SK-N-SH treated with all-trans-retinoic acid at 6 μM for 48 hours (cell line): ENCODE results near the gene LCMT1.

Source experiments
- ATAC-seq: fragments of 200-7000 bp; cut with Tn5 transposase; 3 replicates; pipeline ENCODE4 v1.9.1; 2020; ENCODE audit warnings: mild to moderate bottlenecking, moderate library complexity
- ARNTL ChIP-seq: fragments of 450-650 bp; formaldehyde crosslinking; IDR thresholded peaks from 2 replicates; pipeline ENCODE4 v1.5.0; 2020; ENCODE audit warnings: low read depth, mild to moderate bottlenecking, moderate library complexity, borderline replicate concordance
- BACH2 ChIP-seq: fragments of 250-450 bp; sonication (Bioruptor Pico); IDR thresholded peaks from 2 replicates; pipeline ENCODE4 v1.9.0; 2021; ENCODE audit warnings: mild to moderate bottlenecking, borderline replicate concordance
- CREB5 ChIP-seq: fragments of 250-450 bp; sonication (Bioruptor Pico); IDR thresholded peaks from 2 replicates; pipeline ENCODE4 v1.5.1; 2020; ENCODE audit warnings: low read depth, mild to moderate bottlenecking, moderate library complexity
- CSDC2 ChIP-seq: fragments of 250-450 bp; sonication (Bioruptor Pico); IDR thresholded peaks from 2 replicates; pipeline ENCODE4 v1.5.0; 2020; ENCODE audit warnings: mild to moderate bottlenecking, moderate library complexity
- ESRRG ChIP-seq: fragments of 250-450 bp; sonication (Bioruptor Pico); IDR thresholded peaks from 2 replicates; pipeline ENCODE4 v1.6.1; 2021; ENCODE audit warnings: mild to moderate bottlenecking
- GLIS3 ChIP-seq: fragments of 250-450 bp; sonication (Bioruptor Pico); IDR thresholded peaks from 2 replicates; pipeline ENCODE4 v1.5.0; 2020; ENCODE audit warnings: mild to moderate bottlenecking, moderate library complexity
- ISL1 ChIP-seq: fragments of 250-450 bp; sonication (Bioruptor Pico); IDR thresholded peaks from 2 replicates; pipeline ENCODE4 v2.1.2; 2022; ENCODE audit warnings: mild to moderate bottlenecking, moderate library complexity
- OSR1 ChIP-seq: fragments of 250-450 bp; sonication (Bioruptor Pico); IDR thresholded peaks from 2 replicates; pipeline ENCODE4 v1.8.0; 2022; ENCODE audit warnings: moderate library complexity, mild to moderate bottlenecking, inconsistent platforms
- PPARA ChIP-seq: fragments of 250-450 bp; sonication (Bioruptor Pico); IDR thresholded peaks from 2 replicates; pipeline ENCODE4 v1.5.0; 2020; ENCODE audit warnings: mild to moderate bottlenecking, borderline replicate concordance
- RARB ChIP-seq: fragments of 250-450 bp; sonication (Bioruptor Pico); IDR thresholded peaks from 2 replicates; pipeline ENCODE4 v1.8.0; 2021; ENCODE audit warnings: mild to moderate bottlenecking, moderate library complexity
- SNAI2 ChIP-seq: fragments of 250-450 bp; sonication (Bioruptor Pico); IDR thresholded peaks from 2 replicates; pipeline ENCODE4 v1.5.0; 2020; ENCODE audit warnings: mild to moderate bottlenecking, moderate library complexity
- TCF4 ChIP-seq: fragments of 250-450 bp; sonication (Bioruptor Pico); IDR thresholded peaks from 2 replicates; pipeline ENCODE4 v1.8.0; 2021; ENCODE audit warnings: mild to moderate bottlenecking, moderate library complexity, borderline replicate concordance
- TOX ChIP-seq: fragments of 250-450 bp; sonication (Bioruptor Pico); IDR thresholded peaks from 2 replicates; pipeline ENCODE4 v1.8.0; 2021; ENCODE audit warnings: mild to moderate bottlenecking, moderate library complexity, borderline replicate concordance
- ZC3H10 ChIP-seq: fragments of 250-450 bp; sonication (Bioruptor Pico); IDR thresholded peaks from 2 replicates; pipeline ENCODE4 v1.5.1; 2021; ENCODE audit warnings: mild to moderate bottlenecking, moderate library complexity
- ZFP3 ChIP-seq: fragments of 250-450 bp; sonication (Bioruptor Pico); IDR thresholded peaks from 2 replicates; pipeline ENCODE4 v1.5.0; 2020; ENCODE audit warnings: mild to moderate bottlenecking, moderate library complexity
- ZFP30 ChIP-seq: fragments of 450-650 bp; formaldehyde crosslinking; IDR thresholded peaks from 2 replicates; pipeline ENCODE4 v1.5.0; 2022; ENCODE audit warnings: mild to moderate bottlenecking, moderate library complexity
- ZNF565 ChIP-seq: fragments of 450-650 bp; formaldehyde crosslinking; conservative IDR thresholded peaks from 2 replicates; pipeline ENCODE4 v1.5.0; 2020; ENCODE audit warnings: low read depth, mild to moderate bottlenecking, moderate library complexity
- ZNF70 ChIP-seq: fragments of 450-650 bp; formaldehyde crosslinking; IDR thresholded peaks from 2 replicates; pipeline ENCODE4 v1.5.0; 2020; ENCODE audit warnings: mild to moderate bottlenecking, moderate library complexity
- ZNF8 ChIP-seq: fragments of 450-650 bp; formaldehyde crosslinking; IDR thresholded peaks from 2 replicates; pipeline ENCODE4 v1.5.0; 2020; ENCODE audit warnings: mild to moderate bottlenecking, moderate library complexity
- TF ChIP-seq, protein P1 (sequence below): fragments of 250-450 bp; sonication (Bioruptor Pico); IDR thresholded peaks from 2 replicates; pipeline ENCODE4 v1.8.0; 2021; ENCODE audit warnings: low read depth, mild to moderate bottlenecking, moderate library complexity, borderline replicate concordance
- TF ChIP-seq, protein P2 (sequence below): fragments of 250-450 bp; sonication (Bioruptor Pico); IDR thresholded peaks from 2 replicates; pipeline ENCODE4 v1.8.0; 2020; ENCODE audit warnings: mild to moderate bottlenecking, moderate library complexity, borderline replicate concordance
- TF ChIP-seq, protein P3 (sequence below): fragments of 250-450 bp; sonication (Bioruptor Pico); IDR thresholded peaks from 2 replicates; pipeline ENCODE4 v1.5.0; 2020; ENCODE audit warnings: mild to moderate bottlenecking, moderate library complexity
- TF ChIP-seq, protein P4 (sequence below): fragments of 250-450 bp; sonication (Bioruptor Pico); IDR thresholded peaks from 2 replicates; pipeline ENCODE4 v1.5.1; 2021; ENCODE audit warnings: mild to moderate bottlenecking, moderate library complexity

The LCMT1 gene

DNA sequence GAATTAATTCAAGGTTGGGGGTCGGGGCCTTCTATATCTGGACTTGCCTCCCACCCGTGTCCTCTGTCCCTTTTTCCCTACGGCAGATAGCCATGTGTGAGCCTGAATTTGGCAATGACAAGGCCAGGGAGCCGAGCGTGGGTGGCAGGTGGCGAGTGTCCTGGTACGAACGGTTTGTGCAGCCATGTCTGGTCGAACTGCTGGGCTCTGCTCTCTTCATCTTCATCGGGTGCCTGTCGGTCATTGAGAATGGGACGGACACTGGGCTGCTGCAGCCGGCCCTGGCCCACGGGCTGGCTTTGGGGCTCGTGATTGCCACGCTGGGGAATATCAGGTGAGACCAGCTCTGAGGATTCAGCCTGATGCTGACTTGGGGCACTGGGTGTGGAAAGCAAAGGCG, 105.6 kb downstream of the LCMT1 start:
- no peak for ATAC-seq
- TF ChIP-seq TCF4: no peak

- TF ChIP-seq TCF4 (no peak), ARNTL (CRISPR knock-in tag) (no peak), TOX (CRISPR knock-in tag) (no peak), ZC3H10 (no peak), ZFP3 (CRISPR knock-in tag) (no peak), ZNF8 (CRISPR knock-in tag) (no peak), SNAI2 (CRISPR knock-in tag) (no peak), CREB5 (no peak), ESRRG (no peak), BACH2 (CRISPR knock-in tag) (no peak), ZNF70 (CRISPR knock-in tag) (no peak), CSDC2 (no peak), ZNF565 (CRISPR knock-in tag) (no peak), ISL1 (CRISPR knock-in tag) (no peak)
- TF ChIP-seq, protein P1, sequence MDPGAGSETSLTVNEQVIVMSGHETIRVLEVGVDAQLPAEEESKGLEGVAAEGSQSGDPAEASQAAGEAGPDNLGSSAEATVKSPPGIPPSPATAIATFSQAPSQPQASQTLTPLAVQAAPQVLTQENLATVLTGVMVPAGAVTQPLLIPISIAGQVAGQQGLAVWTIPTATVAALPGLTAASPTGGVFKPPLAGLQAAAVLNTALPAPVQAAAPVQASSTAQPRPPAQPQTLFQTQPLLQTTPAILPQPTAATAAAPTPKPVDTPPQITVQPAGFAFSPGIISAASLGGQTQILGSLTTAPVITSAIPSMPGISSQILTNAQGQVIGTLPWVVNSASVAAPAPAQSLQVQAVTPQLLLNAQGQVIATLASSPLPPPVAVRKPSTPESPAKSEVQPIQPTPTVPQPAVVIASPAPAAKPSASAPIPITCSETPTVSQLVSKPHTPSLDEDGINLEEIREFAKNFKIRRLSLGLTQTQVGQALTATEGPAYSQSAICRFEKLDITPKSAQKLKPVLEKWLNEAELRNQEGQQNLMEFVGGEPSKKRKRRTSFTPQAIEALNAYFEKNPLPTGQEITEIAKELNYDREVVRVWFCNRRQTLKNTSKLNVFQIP (CRISPR knock-in tag): no peak
- TF ChIP-seq, protein P2, sequence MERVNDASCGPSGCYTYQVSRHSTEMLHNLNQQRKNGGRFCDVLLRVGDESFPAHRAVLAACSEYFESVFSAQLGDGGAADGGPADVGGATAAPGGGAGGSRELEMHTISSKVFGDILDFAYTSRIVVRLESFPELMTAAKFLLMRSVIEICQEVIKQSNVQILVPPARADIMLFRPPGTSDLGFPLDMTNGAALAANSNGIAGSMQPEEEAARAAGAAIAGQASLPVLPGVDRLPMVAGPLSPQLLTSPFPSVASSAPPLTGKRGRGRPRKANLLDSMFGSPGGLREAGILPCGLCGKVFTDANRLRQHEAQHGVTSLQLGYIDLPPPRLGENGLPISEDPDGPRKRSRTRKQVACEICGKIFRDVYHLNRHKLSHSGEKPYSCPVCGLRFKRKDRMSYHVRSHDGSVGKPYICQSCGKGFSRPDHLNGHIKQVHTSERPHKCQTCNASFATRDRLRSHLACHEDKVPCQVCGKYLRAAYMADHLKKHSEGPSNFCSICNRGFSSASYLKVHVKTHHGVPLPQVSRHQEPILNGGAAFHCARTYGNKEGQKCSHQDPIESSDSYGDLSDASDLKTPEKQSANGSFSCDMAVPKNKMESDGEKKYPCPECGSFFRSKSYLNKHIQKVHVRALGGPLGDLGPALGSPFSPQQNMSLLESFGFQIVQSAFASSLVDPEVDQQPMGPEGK (CRISPR knock-in tag): no peak
- ATAC-seq: no peak
Measured at GRCh38 chr16:25217921-25218320, 106.4 kb downstream of the LCMT1 start.

- no peak for ATAC-seq
- TF ChIP-seq ZFP30 (no peak), ZNF565 (CRISPR knock-in tag) (no peak), SNAI2 (CRISPR knock-in tag) (no peak), TCF4 (no peak), ZC3H10 (no peak), CSDC2 (no peak), GLIS3 (CRISPR knock-in tag) (no peak), BACH2 (CRISPR knock-in tag) (no peak), OSR1 (CRISPR knock-in tag) (no peak), ISL1 (CRISPR knock-in tag) (no peak), ZNF70 (CRISPR knock-in tag) (no peak), PPARA (no peak), RARB (CRISPR knock-in tag) (no peak), ESRRG (no peak), TOX (CRISPR knock-in tag) (no peak)
- TF ChIP-seq, protein P3, sequence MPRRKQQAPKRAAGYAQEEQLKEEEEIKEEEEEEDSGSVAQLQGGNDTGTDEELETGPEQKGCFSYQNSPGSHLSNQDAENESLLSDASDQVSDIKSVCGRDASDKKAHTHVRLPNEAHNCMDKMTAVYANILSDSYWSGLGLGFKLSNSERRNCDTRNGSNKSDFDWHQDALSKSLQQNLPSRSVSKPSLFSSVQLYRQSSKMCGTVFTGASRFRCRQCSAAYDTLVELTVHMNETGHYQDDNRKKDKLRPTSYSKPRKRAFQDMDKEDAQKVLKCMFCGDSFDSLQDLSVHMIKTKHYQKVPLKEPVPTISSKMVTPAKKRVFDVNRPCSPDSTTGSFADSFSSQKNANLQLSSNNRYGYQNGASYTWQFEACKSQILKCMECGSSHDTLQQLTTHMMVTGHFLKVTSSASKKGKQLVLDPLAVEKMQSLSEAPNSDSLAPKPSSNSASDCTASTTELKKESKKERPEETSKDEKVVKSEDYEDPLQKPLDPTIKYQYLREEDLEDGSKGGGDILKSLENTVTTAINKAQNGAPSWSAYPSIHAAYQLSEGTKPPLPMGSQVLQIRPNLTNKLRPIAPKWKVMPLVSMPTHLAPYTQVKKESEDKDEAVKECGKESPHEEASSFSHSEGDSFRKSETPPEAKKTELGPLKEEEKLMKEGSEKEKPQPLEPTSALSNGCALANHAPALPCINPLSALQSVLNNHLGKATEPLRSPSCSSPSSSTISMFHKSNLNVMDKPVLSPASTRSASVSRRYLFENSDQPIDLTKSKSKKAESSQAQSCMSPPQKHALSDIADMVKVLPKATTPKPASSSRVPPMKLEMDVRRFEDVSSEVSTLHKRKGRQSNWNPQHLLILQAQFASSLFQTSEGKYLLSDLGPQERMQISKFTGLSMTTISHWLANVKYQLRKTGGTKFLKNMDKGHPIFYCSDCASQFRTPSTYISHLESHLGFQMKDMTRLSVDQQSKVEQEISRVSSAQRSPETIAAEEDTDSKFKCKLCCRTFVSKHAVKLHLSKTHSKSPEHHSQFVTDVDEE (CRISPR knock-in tag): no peak
- TF ChIP-seq, protein P2 (CRISPR knock-in tag): no peak
- TF ChIP-seq, protein P4, sequence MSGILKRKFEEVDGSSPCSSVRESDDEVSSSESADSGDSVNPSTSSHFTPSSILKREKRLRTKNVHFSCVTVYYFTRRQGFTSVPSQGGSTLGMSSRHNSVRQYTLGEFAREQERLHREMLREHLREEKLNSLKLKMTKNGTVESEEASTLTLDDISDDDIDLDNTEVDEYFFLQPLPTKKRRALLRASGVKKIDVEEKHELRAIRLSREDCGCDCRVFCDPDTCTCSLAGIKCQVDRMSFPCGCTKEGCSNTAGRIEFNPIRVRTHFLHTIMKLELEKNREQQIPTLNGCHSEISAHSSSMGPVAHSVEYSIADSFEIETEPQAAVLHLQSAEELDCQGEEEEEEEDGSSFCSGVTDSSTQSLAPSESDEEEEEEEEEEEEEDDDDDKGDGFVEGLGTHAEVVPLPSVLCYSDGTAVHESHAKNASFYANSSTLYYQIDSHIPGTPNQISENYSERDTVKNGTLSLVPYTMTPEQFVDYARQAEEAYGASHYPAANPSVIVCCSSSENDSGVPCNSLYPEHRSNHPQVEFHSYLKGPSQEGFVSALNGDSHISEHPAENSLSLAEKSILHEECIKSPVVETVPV (CRISPR knock-in tag): no peak
Measured at GRCh38 chr16:25219070-25219737, 107.7 kb downstream of the LCMT1 start.
